T-helper 9 cell (primary cell): Measurements from ENCODE around the gene SYNE2.

Source experiments
- DNase-seq: peaks from one replicate; pipeline ENCODE4 v3.0.0-alpha.2; 2020

The SYNE2 gene

GRCh38 chr14:63960926-63961567 is 108.2 kb downstream of the SYNE2 start:
- DNase-seq, result no peak

GRCh38 chr14:63962906-63963305 is 110.1 kb downstream of the SYNE2 start:
- DNase-seq, result no peak

- DNase-seq, result no peak
Measured at GRCh38 chr14:63963439-63963838, 110.6 kb downstream of the SYNE2 start.

- DNase-seq, result no peak
Measured at GRCh38 chr14:63964113-63964512, 111.3 kb downstream of the SYNE2 start.

GRCh38 chr14:63966407-63966806 is 113.6 kb downstream of the SYNE2 start:
- no peak for DNase-seq

GRCh38 chr14:63972323-63972932 is 119.6 kb downstream of the SYNE2 start:
- no peak for DNase-seq

- DNase-seq, result no peak
Measured at GRCh38 chr14:63974176-63974575, 121.4 kb downstream of the SYNE2 start.

GRCh38 chr14:63981569-63981968 is 128.8 kb downstream of the SYNE2 start:
- DNase-seq, result no peak

- DNase-seq, result no peak
Measured at GRCh38 chr14:63982156-63982555, 129.4 kb downstream of the SYNE2 start.

- DNase-seq, result no peak
Measured at GRCh38 chr14:63982629-63983028, 129.8 kb downstream of the SYNE2 start.

GRCh38 chr14:63986789-63987533 is 134.2 kb downstream of the SYNE2 start:
- no peak for DNase-seq

GRCh38 chr14:63988579-63988978 is 135.8 kb downstream of the SYNE2 start:
- no peak for DNase-seq

- DNase-seq, result no peak
Measured at GRCh38 chr14:63991833-63992232, 139.0 kb downstream of the SYNE2 start.

GRCh38 chr14:63992858-63993257 is 140.1 kb downstream of the SYNE2 start:
- DNase-seq, result no peak

- no peak for DNase-seq
Measured at GRCh38 chr14:63993992-63994391, 141.2 kb downstream of the SYNE2 start.

- DNase-seq, result no peak
Measured at GRCh38 chr14:63995285-63995684, 142.5 kb downstream of the SYNE2 start.

GRCh38 chr14:63996016-63996415 is 143.2 kb downstream of the SYNE2 start:
- DNase-seq, result no peak

- DNase-seq, result no peak
Measured at GRCh38 chr14:63996625-63997220, 143.9 kb downstream of the SYNE2 start.

- no peak for DNase-seq
Measured at GRCh38 chr14:64000749-64001148, 147.9 kb downstream of the SYNE2 start.

GRCh38 chr14:64005822-64006221 is 153.0 kb downstream of the SYNE2 start:
- no peak for DNase-seq

- DNase-seq, result no peak
Measured at GRCh38 chr14:64008016-64008415, 155.2 kb downstream of the SYNE2 start.

GRCh38 chr14:64012003-64012402 is 159.2 kb downstream of the SYNE2 start:
- DNase-seq, result no peak

GRCh38 chr14:64012720-64013119 is 159.9 kb downstream of the SYNE2 start:
- DNase-seq, result no peak

GRCh38 chr14:64025479-64025878 is 172.7 kb downstream of the SYNE2 start:
- no peak for DNase-seq
